NCI-H128 (cell line): ENCODE data around the gene EYA3.

Source experiments
- DNase-seq: peaks from one replicate; lab custom pipeline; 2025; ENCODE audit not compliant: unreplicated experiment; lab: John Stamatoyannopoulos, UW

The EYA3 gene

GRCh38 chr1:27972141-27972540 is 116.3 kb downstream of the EYA3 start:
- DNase-seq: no peak

DNA sequence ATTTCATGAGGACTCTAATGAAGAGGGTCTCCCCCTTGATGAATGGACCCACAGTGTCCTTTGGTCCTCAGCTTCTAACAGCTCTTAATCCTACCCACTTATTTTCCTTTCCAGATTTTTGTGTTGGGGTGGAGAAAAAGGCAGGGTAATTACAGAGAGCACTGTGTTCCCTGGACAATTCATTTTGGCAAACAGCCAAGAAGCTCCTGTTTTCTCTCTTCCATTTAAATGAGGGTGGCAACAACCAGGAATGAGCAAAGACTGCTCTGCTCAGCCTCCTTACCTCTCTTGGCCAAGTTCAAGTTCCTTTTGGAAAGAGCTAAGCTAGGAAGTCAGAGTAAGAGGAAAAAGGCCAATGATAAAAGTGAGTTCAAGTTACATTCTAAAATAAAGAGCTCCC is 116.7 kb downstream of the EYA3 start:
- peak; percentile 42 for DNase-seq

GRCh38 chr1:27970401-27970800 is 118.0 kb downstream of the EYA3 start:
- DNase-seq: no peak

GRCh38 chr1:27968692-27969091 is 119.7 kb downstream of the EYA3 start:
- DNase-seq: no peak

DNA sequence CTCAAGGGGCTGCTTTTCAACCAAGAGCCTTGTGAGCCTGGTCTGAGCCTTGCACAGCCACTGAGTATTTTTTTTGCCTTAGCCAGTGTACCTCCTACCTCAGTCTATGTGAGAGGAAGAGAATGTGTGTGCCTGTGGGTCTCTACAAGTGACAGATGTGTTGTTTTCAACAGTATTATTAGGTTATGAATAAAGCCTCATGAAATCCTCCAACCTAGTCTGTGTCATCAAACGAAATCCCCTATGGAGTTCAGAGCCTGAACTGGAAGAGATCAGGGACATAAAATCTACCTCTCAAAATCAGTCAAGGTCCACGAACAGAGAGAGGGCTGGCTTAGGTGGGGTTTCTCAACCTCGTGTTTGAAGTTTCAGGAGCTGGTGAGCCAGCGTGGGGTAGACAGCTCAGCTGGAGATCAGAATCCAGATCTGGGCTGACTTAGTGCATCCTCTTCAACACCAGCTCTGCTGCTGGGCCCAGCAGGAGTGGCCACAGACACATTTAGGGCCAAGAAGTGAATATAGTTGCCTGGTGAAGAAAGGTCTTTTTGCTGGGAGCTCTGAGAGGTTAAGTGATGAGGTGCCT is 120.4 kb downstream of the EYA3 start:
- no peak for DNase-seq

DNA sequence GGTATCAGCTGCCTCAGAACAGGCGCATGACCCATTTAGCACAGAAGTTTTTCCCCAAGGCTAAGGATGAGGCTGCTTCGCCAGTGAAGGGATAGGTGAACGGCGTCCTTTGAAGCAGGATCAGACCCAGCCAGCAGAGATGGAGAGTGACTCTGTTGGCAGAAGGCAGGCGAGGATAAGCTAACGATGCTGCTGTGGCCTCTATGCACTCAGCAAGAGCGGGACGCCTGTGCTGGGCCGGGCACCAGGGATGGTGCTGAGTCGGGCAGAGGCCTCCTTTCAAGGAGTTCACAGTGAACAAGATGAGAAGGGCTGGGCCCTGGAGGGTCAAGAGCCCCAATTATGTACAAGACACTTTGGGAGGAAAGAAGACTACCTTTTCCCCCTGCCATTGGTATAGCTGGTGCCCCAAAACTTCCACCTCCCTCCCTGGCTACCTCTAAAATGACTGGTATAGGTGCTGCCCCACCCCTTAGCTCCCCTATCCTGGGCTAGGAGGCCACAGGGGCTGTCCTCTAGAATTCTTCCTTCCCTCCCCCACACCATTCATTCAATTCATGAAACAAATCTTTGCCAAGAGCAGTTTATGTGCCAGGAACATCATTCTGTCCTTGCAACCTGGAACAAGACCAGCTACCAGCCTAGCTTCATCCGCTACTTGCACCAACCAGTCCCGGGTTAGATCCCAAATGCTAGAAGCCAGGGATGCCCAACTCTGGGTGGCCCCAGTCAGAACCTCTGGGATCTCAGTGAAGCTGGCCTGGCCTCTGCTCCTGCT is 121.1 kb downstream of the EYA3 start:
- DNase-seq: no peak

GRCh38 chr1:27966402-27967105 is 121.9 kb downstream of the EYA3 start:
- DNase-seq: no peak

DNA sequence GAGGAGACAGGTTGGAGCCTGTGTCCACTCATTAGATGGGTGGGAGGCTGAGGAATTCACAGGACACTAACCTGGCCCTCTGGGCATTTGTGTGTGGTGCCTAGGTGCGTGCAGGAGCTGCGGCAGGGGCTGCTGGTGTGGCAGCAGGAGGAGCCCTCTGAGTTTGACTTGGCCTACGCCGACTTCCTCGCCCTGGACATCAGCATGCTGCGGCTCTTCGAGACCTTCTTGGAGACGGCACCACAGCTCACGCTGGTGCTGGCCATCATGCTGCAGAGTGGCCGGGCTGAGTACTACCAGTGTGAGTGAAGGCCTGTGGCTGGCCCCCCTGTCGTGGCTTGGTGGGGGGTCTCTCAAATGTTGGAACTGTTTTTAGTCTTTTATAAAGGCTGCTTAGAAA is 125.0 kb downstream of the EYA3 start:
- DNase-seq: no peak

DNA sequence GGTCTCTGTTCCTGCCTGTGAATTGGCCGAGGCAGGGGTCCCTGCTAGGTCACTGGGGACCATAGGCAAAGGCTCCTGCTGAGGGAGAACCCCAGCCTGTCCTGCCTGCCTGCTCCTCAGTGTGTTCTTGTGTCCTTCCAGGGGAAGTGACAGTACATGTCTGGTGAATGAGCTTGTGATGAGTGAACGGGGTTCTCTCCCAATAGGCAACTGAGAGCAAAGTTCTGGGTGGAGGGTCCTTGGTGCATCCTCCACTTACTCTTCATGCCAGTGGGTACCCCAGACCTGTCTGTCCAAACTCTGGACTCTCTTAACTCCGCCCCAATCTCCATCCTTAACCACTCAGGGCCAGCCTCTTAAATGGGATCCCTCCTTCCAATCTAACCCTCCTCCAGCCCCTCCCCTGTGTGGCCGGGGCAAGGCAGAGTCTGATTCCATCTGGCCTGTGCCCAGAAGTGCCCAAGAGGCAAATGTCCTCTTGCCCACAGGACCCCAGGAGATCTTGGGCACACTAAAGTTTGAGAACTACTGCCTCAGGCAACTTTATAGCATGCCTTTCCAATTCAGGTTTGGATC is 126.7 kb downstream of the EYA3 start:
- no peak for DNase-seq

DNA sequence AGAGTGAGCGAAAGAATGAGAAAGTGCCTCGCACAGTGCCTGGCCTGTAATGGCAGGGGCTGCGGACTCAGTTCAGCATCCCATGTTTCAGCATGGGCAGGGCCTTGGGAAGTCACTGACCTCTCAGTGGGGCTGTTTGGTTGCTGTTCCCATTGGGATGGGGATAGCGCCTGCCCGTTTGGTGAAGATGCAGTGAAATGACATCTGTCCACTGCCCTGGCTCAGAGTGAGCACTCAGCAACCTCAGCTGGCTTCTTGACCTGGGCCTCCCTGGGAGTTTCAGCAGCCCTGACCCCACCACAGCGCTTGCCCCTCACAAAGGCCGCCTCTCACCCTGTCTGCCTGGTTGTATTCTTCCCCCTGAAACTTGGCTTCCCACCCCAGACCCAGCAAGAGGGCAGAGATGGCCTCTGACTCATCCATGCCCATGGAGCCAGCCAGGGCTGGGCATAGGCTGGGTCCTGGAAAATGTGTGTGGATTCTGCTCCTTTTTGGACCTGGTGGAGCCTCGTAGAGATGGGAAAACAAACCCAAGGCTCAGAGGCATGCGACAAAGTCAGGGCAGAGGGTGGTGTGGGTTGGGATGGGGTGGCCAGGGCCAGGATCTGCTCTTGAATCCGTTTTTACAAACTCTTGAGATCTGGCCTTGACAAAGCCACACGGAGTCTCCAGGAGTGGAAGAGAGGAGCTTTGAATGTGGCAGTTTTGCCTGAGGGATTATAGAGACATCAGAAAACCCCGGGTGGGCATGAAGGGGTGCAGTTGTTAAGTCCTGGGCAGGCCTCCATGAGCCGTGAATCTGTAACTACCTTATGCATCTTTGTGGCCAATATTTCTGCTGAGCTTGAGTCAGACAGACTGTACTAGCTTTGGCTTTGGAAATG is 127.4 kb downstream of the EYA3 start:
- DNase-seq: no peak

DNA sequence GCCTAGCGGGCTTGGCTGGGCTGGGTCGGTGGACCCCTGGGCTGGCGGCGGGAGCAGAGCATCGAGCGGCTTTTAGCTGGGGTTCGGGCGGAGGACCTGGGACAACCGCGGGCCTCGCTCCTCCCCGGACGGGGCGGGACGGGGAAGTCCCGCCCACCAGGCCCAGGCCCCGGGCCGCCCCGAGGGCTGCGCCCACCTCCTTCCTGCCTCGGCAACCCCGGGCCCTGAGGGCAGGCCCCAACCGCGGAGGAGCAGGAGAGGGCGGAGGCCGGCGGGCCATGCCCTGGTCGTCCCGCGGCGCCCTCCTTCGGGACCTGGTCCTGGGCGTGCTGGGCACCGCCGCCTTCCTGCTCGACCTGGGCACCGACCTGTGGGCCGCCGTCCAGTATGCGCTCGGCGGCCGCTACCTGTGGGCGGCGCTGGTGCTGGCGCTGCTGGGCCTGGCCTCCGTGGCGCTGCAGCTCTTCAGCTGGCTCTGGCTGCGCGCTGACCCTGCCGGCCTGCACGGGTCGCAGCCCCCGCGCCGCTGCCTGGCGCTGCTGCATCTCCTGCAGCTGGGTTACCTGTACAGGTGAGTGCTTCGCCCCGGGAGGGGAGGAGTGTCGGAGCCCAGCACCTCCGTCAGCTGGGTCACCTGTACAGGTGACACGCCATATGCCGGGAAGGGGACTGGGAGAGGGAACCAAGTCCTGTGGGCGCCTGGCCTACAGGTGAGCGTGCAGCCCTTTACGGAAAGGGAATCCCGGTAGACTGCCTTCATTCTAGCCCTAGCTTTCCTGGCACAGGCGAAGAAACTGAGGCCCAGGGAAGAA is 128.4 kb downstream of the EYA3 start, which contains the start of gene XKR8:
XKR8 (plus strand) TSS at position 182 of the 812 bp plus-strand sequence; CDS start at position 279, 97 bp downstream.
- DNase-seq: peak; percentile 23

GRCh38 chr1:27958513-27958912 is 129.9 kb downstream of the EYA3 start:
- DNase-seq: no peak

- DNase-seq: no peak
These were observed 130.8 kb downstream of the EYA3 start for GRCh38 chr1:27957655-27958054.

DNA sequence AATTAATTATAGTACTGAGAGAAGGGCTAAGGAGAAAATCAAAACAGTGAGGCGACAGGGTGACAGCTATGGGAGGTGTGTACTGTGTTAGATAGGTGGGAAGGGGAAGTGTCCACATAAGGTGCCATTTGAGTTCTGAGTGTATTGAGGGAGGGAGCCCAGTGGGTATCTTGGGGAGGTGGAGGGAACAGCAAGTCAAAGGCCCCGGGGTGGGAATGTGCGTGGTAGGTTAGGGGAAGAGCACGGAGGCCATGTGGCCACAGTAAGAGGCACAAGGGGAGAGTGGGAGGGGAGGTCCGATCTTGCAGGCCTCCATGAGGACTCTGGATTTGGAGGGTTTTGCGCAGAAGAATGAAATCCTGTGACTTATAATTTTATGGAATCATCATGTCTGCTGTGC is 131.6 kb downstream of the EYA3 start:
- no peak for DNase-seq

GRCh38 chr1:27955076-27955475 is 133.3 kb downstream of the EYA3 start:
- no peak for DNase-seq

DNA sequence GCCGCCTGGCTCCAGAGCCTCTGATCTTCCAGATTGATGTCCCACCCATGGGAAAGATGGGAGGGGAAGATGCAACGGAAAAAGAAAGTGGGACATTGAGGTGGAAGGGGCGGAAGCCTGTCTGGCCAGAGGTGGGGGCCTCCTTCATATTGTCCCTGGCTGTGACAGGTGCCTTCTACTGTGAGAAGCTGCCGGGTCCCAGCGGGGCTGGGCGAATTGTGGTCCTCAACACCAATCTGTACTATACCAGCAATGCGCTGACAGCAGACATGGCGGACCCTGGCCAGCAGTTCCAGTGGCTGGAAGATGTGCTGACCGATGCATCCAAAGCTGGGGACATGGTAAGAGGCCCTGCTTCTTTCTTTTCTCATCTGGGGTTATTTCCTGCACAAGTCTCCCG is 134.2 kb downstream of the EYA3 start:
- no peak for DNase-seq

- DNase-seq: no peak
These were observed 136.3 kb downstream of the EYA3 start for GRCh38 chr1:27952147-27952546.

DNA sequence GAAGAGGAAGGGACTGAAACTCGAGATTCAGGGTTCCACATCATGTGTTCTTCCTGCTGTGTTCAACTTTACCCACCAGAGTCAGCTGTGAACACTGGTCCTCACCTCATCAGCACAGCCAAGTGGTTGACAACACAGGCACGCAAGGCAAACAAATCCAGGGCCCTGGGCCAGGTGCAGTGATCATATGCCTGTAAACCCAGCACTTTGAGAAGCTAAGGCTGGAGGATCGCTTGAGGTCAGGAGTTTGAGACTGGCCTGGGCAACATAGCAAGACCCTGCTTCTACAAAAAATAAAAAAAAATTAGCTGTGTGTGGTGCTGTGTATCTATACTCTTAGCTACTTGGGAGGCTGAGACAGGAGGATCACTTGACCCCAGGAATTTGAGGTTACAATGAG is 137.0 kb downstream of the EYA3 start:
- DNase-seq: no peak

DNA sequence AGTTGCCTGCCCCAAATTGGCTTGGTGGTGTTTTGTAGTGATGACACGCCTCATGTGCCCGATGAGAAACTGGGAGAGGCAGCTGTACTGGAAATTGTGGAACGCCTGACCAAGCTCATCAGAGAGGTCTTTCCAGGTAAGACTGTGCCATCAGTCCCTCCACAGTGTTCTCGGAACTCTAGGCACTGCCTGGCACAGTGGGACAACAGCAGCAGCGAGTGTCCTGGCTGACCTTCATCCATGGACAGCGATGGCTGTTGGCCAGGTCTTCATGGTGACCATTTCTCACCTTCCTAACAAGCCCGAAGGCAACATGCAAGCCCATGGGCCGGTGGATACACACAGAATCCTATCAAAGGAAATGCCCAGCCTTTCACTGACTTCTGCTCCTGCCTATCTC is 139.4 kb downstream of the EYA3 start:
- DNase-seq: no peak

GRCh38 chr1:27945020-27945419 is 143.4 kb downstream of the EYA3 start:
- no peak for DNase-seq
